Measurements from ENCODE around the gene ELAVL1. TPM values are rescaled to one million over a fixed set of nuclear protein-coding genes. Genes with fewer than 3 reads are reported as not detected.

ELAVL1 gene
- total RNA-seq, 1 donor from 2014 or later: 108 TPM

GRCh38 chr19:8044018-8044417, 38.6 kb upstream of the ELAVL1 start:
- Histone ChIP-seq H3F3A (ENCODE audit: low read depth) (no peaks in the 10 kb centered on the region), H3K27ac (no peak overlapping the region), H3K9ac (no peak overlapping the region), H3K27me3 (peaks cover 10% of the 10 kb centered on the region), H3K4me3 (no peak overlapping the region), H3K79me2 (ENCODE audit: low read depth) (no peaks in the 10 kb centered on the region), H2AFZ (replicated peaks) (no peak overlapping the region), H3K4me2 (no peak overlapping the region), H3K9me3 (ENCODE audit: low read depth) (no peaks in the 10 kb centered on the region), H4K20me1 (ENCODE audit: low read depth) (no peaks in the 10 kb centered on the region), H3K36me3 (no peaks in the 10 kb centered on the region), H3K4me1 (no peaks in the 10 kb centered on the region)
- Mint-ChIP-seq H3K27me3 (ENCODE audit: insufficient read depth, low read depth) (peaks cover 18% of the 10 kb centered on the region), H3K9me3 (no peaks in the 10 kb centered on the region), H3K36me3 (no peaks in the 10 kb centered on the region), H3K4me3 (no peak overlapping the region), H3K4me1 (peaks cover 11% of the 10 kb centered on the region), H3K27ac (no peak overlapping the region)
- DNase-seq (ENCODE audit: low spot score): no peak
- TF ChIP-seq EZH2 (IDR thresholded peaks at IDR 0.05): no peak
- TF ChIP-seq EZH2phosphoT487 (IDR thresholded peaks at IDR 0.05): no peak
- TF ChIP-seq CTCF (IDR thresholded peaks at IDR 0.05): no peak

GRCh38 chr19:8042900-8043299, 37.5 kb upstream of the ELAVL1 start:
- TF ChIP-seq CTCF (IDR thresholded peaks at IDR 0.05) (no peak), EZH2 (IDR thresholded peaks at IDR 0.05) (no peak), EZH2phosphoT487 (IDR thresholded peaks at IDR 0.05) (no peak)
- Histone ChIP-seq H3K27ac (no peak overlapping the region), H3K4me1 (no peaks in the 10 kb centered on the region), H3K79me2 (ENCODE audit: low read depth) (no peaks in the 10 kb centered on the region), H3F3A (ENCODE audit: low read depth) (no peaks in the 10 kb centered on the region), H3K36me3 (no peaks in the 10 kb centered on the region), H3K9me3 (ENCODE audit: low read depth) (no peaks in the 10 kb centered on the region), H3K4me3 (no peak overlapping the region), H2AFZ (replicated peaks) (no peak overlapping the region), H3K27me3 (peaks cover under 1% of the 10 kb centered on the region), H3K4me2 (no peak overlapping the region), H4K20me1 (ENCODE audit: low read depth) (no peaks in the 10 kb centered on the region), H3K9ac (no peak overlapping the region)
- Mint-ChIP-seq H3K27ac (no peak overlapping the region), H3K9me3 (no peaks in the 10 kb centered on the region), H3K4me1 (peaks cover 11% of the 10 kb centered on the region), H3K36me3 (no peaks in the 10 kb centered on the region), H3K4me3 (no peak overlapping the region), H3K27me3 (ENCODE audit: insufficient read depth, low read depth) (peaks cover 11% of the 10 kb centered on the region)
- no peak for DNase-seq (ENCODE audit: low spot score)

GRCh38 chr19:8041531-8041931, 36.1 kb upstream of the ELAVL1 start:
- Mint-ChIP-seq H3K36me3 (no peaks in the 10 kb centered on the region), H3K4me3 (no peak overlapping the region), H3K4me1 (peaks cover 8% of the 10 kb centered on the region), H3K27ac (no peak overlapping the region), H3K9me3 (no peaks in the 10 kb centered on the region), H3K27me3 (ENCODE audit: insufficient read depth, low read depth) (peaks cover 10% of the 10 kb centered on the region)
- H3F3A ChIP-seq (ENCODE audit: low read depth): peaks cover 2% of the 10 kb centered on the region
- H3K4me1 ChIP-seq: no peaks in the 10 kb centered on the region
- DNase-seq (ENCODE audit: low spot score): no peak
- H3K27ac ChIP-seq: no peak overlapping the region
- H3K27me3 ChIP-seq: no peaks in the 10 kb centered on the region
- H3K4me3 ChIP-seq: no peak overlapping the region
- no peaks in the 10 kb centered on the region for H3K9me3 ChIP-seq (ENCODE audit: low read depth)
- no peak for TF ChIP-seq EZH2 (IDR thresholded peaks at IDR 0.05)
- no peak for TF ChIP-seq EZH2phosphoT487 (IDR thresholded peaks at IDR 0.05)
- no peak overlapping the region for H3K4me2 ChIP-seq
- H3K9ac ChIP-seq: no peak overlapping the region
- H4K20me1 ChIP-seq (ENCODE audit: low read depth): no peaks in the 10 kb centered on the region
- H3K79me2 ChIP-seq (ENCODE audit: low read depth): no peaks in the 10 kb centered on the region
- H2AFZ ChIP-seq (replicated peaks): no peak overlapping the region
- H3K36me3 ChIP-seq: no peaks in the 10 kb centered on the region

GRCh38 chr19:8039231-8039630, 33.8 kb upstream of the ELAVL1 start:
- no peak overlapping the region for H3K27ac ChIP-seq
- peaks cover 5% of the 10 kb centered on the region for H3K4me1 ChIP-seq
- Mint-ChIP-seq H3K9me3 (no peaks in the 10 kb centered on the region), H3K4me1 (peaks cover 14% of the 10 kb centered on the region), H3K27ac (no peak overlapping the region), H3K27me3 (ENCODE audit: insufficient read depth, low read depth) (peaks cover 6% of the 10 kb centered on the region), H3K4me3 (no peak overlapping the region), H3K36me3 (no peaks in the 10 kb centered on the region)
- no peaks in the 10 kb centered on the region for H3K79me2 ChIP-seq (ENCODE audit: low read depth)
- H3K9ac ChIP-seq: no peak overlapping the region
- H2AFZ ChIP-seq (replicated peaks): no peak overlapping the region
- no peak for DNase-seq (ENCODE audit: low spot score)
- no peak overlapping the region for H3K4me2 ChIP-seq
- H3K9me3 ChIP-seq (ENCODE audit: low read depth): no peaks in the 10 kb centered on the region
- peaks cover 6% of the 10 kb centered on the region for H3F3A ChIP-seq (ENCODE audit: low read depth)
- H3K27me3 ChIP-seq: no peaks in the 10 kb centered on the region
- H4K20me1 ChIP-seq (ENCODE audit: low read depth): no peaks in the 10 kb centered on the region
- TF ChIP-seq CTCF (IDR thresholded peaks at IDR 0.05) (no peak), EZH2phosphoT487 (IDR thresholded peaks at IDR 0.05) (no peak), EZH2 (IDR thresholded peaks at IDR 0.05) (no peak)
- H3K4me3 ChIP-seq: no peak overlapping the region
- no peaks in the 10 kb centered on the region for H3K36me3 ChIP-seq

Measured in neural progenitor cell (in vitro differentiated cells).